ENCODE measurements around the gene LRRC66.

The LRRC66 gene, protein sequence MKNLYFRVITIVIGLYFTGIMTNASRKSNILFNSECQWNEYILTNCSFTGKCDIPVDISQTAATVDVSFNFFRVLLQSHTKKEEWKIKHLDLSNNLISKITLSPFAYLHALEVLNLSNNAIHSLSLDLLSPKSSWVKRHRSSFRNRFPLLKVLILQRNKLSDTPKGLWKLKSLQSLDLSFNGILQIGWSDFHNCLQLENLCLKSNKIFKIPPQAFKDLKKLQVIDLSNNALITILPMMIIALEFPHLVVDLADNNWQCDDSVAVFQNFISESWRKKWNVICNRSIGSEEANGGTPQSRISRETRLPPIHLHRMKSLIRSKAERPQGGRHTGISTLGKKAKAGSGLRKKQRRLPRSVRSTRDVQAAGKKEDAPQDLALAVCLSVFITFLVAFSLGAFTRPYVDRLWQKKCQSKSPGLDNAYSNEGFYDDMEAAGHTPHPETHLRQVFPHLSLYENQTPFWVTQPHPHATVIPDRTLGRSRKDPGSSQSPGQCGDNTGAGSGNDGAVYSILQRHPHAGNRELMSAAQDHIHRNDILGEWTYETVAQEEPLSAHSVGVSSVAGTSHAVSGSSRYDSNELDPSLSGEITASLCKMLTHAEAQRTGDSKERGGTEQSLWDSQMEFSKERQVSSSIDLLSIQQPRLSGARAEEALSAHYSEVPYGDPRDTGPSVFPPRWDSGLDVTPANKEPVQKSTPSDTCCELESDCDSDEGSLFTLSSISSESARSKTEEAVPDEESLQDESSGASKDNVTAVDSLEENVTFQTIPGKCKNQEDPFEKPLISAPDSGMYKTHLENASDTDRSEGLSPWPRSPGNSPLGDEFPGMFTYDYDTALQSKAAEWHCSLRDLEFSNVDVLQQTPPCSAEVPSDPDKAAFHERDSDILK

DNA sequence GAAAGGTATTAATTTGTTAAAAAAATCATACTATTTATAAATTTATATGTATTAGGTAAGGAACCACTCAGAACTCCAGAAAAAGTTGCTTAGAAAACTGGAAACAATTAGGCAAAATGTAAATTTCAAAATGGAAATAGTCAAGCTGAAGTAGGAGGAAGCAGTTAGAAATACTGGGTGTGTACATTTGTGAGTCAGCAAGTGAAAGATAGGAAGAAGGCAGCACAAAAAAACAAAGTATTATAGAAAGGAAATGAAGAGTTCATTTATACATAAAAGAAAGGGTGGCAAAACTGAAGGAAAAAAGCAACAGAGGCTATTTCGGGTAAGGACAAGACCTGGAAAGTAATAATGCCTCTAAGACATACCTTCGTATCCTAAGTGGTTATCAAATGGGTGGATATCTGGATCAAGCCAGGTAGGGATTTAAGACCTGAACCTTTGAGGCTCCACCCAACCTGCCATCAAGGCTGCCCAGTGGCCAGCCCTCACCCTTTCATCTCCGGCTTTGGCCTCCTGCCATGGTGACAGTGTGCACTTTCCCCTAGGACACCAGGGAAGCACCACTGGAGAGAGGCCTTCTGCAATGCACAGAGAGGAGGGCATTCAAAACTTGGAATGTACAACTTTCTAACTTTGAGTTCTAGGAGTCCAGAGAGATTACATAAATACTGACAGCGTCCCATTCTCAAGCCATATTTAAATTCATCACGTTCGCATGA is at the start of gene LRRC66:
Gene LRRC66 (minus strand): TSS at position 428 of the 722 bp plus-strand sequence. CDS start 2,750 bp downstream, outside the sequence.
- DNase-seq (ENCODE audit: low read depth), result no peak

DNA sequence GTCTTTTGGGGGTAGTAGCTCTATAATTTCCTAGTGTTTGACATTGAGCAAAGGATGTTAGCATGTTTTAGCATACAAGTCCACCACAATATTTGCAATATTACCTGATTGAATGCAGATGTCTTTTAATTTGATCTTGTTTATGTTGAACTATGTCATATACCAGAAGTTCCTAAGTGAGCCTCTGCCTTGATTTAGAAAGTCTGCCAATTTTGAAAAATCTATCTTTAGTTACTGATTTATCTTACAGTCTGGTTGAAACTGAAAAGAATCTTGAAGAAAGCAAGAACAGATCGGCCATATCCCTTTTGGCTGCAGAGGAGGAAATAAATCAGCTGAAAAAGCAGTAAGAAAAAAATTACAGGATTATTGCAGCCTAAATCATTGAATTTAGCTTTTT is 49.4 kb upstream of the LRRC66 start:
- DNase-seq (ENCODE audit: low read depth), result no peak

DNA sequence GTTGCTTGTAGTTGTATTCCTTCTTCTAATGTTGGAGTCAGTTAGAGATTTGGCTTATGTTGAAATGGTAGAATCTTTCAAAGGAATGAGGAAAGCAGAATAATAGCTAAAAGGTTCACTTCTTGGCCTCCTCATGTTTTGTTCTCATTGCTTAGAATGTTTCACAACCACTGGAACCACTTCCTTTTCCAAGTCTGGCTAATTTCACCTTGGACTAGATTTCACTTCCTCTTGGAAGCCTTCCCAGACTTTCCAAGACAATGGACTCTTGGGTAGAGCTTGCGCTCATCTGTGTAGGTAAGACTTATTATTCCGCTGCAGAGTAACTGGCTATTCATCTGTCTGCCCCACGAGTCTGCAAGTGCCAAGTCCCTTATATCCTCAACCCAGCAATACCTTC is 39.2 kb upstream of the LRRC66 start:
- DNase-seq (ENCODE audit: low read depth), result no peak

DNA sequence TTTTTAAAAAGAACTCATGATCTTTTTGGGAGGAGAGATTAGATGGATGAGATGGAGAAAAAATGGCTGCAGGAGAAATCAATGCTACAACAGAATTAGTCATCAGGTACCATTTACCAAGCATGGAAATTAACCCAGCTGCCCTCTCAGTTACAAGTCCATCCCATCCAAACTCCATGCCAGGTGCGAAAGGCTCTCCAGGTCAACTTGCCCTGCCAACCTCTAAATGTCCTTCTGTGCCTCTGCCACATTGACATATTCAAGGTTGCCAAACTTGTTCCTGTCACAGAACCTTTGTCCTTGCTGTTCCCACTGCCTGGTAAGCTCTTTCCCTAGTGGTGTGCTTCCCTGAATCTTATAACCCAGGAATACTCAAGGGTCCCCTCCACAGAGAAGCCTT is 38.1 kb upstream of the LRRC66 start:
- DNase-seq (ENCODE audit: low read depth), result no peak

DNA sequence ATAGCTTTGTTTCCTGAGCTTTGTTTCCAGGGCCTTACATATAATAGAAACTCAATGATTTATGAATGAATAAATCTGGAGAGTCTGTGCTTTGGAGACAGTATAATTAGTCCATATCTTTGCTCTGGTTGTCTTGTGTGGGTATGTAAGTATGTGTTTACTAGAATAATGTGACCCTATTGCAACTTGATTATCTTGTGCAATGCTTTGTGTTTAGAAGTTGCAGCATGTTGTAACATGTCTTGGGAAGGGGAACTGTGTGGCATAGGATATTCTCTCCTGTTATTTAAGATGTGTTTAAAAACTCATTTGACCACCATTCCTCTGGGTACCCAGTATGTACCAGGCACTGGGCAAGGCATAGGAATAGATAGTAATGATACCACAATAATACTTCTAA is 37.0 kb upstream of the LRRC66 start:
- DNase-seq (ENCODE audit: low read depth), result no peak

DNA sequence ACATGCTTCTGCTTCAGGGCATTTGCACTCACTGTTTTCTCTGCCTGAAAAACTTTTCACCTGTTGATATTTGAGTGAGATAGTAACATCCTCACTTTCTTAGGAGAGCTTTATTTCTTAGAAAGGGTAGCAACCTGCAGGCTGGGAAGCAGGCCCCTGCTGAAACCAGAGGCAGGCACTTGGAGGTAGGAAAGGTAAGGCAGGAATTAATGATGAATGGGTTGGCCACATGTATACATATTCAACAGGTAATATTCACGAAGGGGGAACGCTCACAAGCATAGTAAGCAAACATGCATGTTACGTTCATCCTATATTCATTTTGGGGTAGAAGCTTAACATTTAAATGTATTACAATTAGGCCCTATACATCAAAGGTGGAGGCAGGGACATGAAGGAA is 34.1 kb upstream of the LRRC66 start:
- DNase-seq (ENCODE audit: low read depth), result no peak

DNA sequence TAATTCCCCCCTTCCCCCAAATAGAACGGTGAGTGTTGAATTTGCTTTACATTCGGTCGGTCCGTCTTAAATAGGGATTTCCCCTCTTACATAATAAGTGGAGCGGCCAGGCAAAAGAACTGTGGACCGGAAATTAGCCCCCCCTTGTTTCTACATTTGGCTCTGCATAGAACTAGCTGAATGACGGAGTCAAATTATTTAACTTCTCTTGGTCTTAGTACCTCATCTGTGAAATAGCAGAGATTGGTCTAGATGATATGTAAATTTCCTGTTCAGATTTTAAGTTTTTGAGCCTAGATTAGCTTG is 32.3 kb upstream of the LRRC66 start:
- no peak for DNase-seq (ENCODE audit: low read depth)

DNA sequence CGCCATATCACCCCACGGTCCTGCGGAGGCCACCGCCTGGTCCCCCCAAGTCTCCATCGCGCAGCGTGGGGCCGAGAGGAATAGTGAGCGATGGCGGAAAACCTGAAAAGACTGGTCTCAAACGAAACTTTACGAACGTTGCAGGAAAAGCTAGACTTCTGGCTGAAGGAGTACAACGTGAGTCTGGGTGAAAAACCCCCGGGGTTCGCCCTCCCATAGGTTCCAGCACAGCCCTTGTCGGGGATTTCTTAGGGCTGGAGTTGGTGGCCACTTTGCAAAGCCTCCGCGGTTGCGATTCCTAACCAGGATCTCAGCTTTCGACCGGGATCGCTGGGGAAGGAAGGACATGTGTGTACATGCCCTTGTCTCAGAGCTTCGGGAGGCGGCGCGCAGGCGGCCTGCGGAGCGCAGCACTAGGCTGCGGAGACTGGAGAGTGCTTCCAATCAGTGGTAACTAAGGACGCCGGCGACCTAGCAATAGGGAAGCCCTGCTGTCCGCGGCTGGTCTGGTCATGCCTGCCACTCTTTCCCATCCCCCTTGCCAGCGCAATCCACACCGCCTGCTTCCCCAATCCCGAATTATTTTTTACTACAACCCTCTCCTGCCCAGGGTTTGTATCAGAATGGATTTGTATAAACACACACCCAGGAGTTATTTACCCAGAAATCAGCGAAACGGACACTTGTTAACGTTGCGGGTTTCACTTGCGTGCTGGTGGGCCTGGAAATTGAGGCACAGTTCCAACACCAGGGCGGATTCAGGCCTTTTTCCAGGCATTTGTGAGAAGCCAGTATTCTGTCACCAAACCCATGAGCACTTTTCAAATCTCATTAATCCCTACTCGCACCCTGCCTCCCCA is 31.7 kb upstream of the LRRC66 start:
- no peak for DNase-seq (ENCODE audit: low read depth)

DNA sequence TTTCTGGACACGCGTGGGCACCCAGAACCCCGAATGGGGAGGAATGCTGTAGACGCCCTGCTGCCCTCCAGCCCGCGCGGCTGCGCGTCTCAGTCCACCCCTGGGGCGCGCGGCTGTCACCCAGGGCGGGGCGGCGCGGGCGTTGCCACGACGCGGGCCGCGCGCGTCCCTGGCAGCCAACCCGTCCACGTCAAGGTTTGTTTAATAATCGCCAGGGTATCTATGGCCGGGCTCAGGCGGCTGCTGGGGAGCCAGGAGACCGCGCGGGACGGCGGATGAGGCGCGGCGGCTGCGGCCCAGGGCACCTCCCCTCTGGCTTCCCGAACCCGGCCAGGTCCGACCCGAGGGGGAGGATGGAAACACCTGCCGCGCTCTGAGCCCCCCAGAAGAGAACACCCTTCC is 31.1 kb upstream of the LRRC66 start, which contains the start of gene SPATA18:
Gene SPATA18 (plus strand): TSS at position 92 of the 402 bp plus-strand sequence. CDS start 401 bp downstream, outside the sequence.
- no peak for DNase-seq (ENCODE audit: low read depth)

DNA sequence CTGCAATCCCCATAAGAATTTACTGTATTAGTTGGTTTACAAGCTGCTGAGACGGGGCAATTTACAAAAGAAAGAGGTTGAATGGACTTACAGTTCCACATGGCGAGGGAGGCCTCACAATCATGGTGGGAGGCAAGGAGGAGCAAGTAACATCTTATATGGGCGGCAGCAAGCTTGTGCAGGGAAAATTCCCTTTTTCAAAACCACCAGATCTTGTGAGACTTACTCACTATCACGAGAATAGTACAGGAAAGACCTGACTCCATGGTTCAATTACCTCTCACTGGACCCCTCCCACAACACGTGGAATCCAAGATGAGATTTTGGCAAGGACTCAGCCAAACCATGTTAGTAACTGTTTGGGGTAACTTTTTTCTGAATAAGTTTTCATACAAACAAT is 29.1 kb upstream of the LRRC66 start:
- DNase-seq (ENCODE audit: low read depth), result no peak

DNA sequence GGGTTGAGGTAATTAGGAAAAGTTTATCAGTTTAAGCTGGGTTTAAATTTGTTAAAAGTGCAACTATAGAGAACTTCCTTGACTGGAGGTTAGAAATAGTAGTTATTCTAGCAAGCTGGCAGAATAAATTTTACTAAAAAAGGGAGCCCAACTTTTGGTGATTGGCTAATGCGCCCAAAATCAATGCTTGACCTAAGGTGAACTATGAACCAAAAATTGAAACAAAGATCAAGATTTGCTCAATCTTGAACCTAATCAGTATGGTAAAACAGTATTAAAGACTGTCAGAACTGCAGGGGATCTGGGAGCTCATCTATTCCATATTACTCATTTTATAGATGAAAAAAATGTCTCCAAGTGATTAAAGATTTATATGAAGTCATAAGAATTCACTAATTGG is 24.9 kb upstream of the LRRC66 start:
- no peak for DNase-seq (ENCODE audit: low read depth)

DNA sequence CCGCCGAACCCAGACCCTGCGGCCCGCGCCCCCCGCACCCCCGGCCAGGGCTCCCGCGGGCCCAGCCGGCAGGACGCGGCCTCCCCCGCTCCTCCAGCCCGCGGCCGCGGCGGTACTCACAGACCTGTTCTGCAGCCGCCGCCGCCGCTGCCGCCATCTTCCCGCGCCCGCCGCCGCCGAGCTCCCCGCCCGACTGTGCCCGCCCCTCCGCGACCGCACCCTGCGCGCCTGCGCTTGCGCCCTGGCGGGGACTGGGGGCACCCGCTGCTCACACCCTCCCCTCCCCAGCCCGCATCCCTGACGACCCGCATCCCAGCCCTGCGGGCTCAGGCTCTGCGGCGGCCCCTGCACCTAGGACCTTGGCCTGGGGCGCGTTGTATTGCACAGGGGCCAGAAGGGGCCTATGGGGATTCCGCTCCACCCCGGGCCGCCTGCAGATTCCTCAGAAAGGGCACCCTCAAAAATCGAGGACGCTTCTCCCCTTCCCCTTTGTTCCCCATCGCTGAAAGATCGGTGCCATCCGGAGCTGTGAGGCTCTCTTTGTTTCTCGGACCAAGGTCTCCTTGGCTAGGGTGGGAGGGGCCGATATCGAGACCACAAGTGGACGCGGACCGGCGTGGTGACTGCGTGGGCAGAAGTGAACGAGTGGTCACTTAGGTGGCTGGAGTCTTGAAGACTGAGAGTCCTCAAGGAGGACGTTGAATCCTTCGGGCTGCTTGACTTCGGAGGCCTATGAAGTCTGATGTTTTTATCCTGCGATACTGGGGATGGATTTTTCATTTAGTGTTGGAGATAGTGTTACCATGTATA is 18.1 kb upstream of the LRRC66 start, which contains the start of gene SGCB:
Gene SGCB (minus strand): TSS at position 197 of the 810 bp plus-strand sequence. CDS start 40 bp downstream, at position 157.
- DNase-seq (ENCODE audit: low read depth), result peak; percentile 68

DNA sequence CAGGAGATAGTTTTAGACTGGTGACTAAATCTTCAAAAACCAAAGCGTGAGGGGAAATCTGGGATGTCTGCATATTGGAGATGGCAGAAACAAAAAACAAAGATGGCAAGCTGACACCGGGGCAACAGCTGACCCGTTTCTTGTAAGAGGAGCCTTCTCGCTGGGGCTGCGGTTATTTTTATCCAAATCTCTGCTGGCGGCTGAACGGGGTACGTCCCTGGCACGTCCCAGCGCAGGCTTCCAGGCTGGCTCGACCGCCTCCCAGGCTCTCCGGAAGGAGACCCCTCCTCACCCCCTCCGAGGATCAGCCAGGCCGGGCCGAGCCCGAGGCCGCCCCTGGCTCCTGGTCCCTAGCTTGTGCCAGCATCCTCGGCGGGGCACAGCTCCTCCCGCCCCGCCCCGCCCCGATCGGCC is 17.5 kb upstream of the LRRC66 start:
- no peak for DNase-seq (ENCODE audit: low read depth)

DNA sequence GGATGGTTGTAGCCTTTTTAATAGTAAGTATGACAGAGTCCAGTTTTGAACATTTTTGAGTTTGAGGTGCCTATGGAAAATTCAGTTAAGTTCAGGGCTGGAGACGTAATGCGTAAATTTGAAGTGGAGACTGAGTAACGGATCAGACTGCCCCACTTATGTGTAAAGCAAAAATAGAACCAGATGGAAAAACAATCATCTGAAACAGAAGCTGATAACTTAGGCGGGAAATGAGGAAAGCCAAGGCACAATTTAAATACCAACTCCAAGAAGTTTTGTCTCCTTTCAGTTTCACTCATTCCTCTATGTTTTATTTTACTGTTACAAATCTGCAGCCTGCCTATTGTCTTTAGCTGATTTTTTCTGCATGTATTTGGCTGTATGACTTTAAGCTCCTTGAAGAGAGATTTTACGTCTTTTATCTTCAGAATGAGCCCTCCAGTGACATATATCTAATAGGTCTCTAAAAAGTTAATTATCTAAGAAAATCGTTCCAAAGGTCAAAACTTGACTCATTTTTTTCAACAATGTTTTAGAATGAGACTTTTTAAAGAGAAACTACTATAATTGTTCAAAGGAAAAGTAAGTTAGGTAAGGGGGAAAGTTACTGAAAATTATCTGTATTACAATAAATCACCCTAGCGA is 16.8 kb upstream of the LRRC66 start:
- no peak for DNase-seq (ENCODE audit: low read depth)

DNA sequence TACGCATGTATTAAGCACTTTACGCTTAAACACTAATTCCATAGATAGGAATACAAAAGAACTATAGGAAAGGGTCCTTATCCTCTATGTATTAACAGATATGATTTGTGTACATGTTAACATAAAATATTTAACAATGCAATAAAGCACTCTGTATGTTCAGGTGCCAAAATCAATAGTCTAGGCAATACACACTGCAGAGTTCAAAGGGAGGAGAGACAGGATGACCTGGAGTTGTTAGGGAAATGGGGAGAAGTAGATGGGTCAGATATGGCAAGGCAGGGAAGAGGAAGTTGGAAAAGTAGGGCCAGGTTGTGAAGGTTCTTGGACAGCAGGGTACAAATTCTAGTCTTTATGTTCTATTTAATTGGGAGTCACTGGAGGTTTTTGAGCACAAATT is 15.0 kb upstream of the LRRC66 start:
- DNase-seq (ENCODE audit: low read depth), result no peak

DNA sequence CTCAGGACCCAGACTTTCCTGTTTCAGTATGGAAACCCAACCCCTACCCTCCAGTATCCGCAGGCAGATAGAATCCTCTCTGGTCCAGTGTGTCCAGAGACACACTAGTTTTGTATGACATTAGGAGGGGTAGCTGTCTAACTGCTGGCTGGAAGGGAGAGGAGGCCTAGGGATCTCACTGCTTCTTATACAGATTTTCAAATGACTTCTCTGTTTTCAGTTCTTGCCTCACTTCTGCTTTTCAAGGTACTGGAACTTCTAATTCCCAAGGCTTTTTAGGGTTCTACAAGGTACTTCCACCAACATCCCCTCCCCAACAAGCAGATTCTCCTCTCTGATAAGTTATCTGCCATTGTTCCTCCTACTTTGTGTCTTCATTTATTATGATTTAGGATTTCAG is 11.8 kb upstream of the LRRC66 start:
- DNase-seq (ENCODE audit: low read depth), result no peak

DNA sequence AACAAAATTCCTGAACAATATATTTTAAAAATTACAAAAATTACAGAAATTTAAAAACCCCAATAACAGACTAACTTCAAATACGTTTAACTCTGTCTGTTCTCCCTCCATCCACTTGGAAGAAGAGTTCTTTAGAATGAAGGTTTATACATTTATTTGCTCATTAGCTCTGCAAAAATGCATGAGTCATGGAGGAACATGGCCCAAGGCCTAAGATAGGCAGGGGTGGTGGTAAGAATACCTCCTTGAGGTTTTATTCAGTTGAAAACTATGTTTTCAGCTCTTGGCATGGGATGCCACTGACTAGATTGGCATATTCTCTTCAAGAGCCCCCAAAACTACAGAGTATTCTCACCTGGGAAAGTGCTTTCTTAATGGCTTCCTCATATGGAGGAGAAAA is 8.8 kb upstream of the LRRC66 start:
- DNase-seq (ENCODE audit: low read depth), result no peak

DNA sequence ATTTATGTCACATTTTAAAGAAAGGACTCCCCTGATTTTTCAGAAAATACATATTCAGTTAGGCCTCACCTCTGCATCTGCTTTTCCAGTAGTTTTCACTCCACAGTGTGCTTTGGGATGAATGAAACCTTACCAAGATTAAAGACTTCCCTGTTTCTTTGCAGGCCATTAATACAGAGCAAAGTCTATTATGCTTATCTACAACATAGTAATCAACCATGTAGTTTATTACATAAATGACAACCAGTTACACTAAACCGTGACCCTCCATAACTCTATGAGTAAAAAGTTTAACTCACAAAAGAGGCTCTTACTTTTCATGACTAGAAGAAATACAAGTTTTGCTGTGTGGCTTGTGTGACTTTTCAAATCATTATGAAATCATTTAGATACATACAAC is 2.3 kb downstream of the LRRC66 start:
- no peak for DNase-seq (ENCODE audit: low read depth)

DNA sequence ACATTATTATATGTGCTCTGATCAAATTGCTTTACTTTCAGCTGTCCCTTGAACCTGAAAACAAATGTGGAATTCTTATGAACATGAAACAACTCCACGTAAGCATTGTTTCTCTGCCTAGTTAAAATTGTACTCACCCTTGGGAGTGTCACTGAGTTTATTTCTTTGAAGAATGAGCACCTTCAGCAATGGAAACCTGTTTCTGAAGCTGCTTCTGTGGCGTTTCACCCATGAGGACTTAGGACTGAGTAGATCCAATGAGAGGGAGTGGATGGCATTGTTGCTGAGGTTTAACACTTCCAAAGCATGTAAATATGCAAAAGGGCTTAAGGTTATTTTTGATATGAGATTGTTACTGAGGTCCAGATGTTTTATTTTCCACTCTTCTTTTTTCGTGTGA is 3.2 kb downstream of the LRRC66 start:
- DNase-seq (ENCODE audit: low read depth), result no peak

DNA sequence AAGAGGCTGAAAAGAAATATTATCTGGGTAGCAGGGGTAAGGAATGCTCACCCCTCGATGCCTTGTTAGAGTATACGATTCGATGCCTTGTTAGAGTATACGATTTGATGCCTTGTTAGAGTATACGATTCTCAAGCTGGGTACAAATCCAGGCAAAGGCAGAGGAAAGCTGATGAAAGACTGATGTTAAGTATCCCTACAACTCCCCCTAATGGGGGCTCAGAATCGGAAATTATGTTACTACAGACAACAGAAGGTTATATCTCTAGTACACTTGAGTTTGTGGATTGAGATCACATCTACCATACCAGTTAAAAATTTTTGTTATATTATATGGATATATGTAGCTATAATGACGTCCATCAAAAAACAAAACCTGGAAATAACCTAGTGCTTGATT is 4.8 kb downstream of the LRRC66 start:
- DNase-seq (ENCODE audit: low read depth), result no peak

All from activated T-cell treated with anti-CD3 and anti-CD28 coated beads for 24 hours (primary cell).